Liver (tissue), 3 donors: ENCODE data around the gene PFN3.

Experiments
- RAD21 ChIP-seq, 2 donors: IDR thresholded peaks; 2 replicates each; pipeline ENCODE4 v1.6.1; 2016; ENCODE audit warnings: antibody characterized with exemption in 2 of 2, mild to moderate bottlenecking in 2 of 2
- TF ChIP-seq, protein P1 (sequence below): fragments of 150-350 bp; IDR thresholded peaks from 2 replicates; pipeline ENCODE4 v1.5.1; 2017; ENCODE audit warnings: improper control_type of control experiment, low read depth, low read length; ENCODE audit not compliant: missing input control
- TF ChIP-seq, protein P2 (sequence below): IDR thresholded peaks from 2 replicates; pipeline ENCODE4 v1.6.1; 2016; ENCODE audit warnings: antibody characterized with exemption
- donor health status: healthy.
- donor health status: healthy.

DNA sequence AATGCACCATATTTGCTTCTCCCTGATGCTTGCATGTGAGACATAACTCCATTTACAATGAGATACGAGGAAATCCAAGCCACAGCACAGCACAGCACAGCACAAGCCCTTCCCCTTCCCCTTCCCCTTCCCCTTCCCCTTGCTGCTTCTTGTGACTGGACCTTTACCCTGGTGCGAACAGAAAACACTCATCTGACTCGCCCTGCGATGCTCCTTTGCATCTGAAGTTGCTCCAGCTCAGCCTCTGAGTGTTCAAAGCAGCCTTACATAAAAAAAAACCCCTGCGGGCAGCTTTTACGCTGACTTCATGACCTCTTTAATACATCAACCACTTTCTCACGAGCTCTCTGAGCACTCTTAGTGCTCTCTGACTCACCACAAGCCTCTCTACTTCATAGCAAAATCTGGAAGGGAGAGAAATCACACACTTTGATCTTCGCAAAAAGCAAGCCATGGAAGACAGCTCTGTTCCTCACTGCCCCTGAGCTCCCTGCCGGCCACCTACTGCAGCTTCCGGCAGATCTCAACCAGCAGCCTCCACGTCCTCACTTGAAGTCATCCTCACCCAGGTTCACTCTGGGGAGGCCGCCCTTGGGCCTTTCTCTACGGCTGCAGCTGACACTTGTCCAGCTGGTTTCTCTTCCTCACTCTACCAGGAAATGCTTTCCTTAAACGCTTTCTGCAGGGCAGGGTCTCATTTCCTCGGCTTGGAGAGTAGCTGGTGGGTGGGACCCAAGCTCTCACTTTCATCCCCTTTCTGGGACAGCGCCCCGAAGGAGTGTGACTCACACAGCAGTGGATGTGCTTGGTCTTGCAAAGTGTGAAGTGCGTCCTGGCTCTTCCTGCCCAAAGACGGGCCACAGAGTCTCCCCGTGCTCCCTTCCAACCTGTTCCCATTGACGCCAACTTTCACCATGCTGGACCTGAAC is 11.0 kb downstream of the PFN3 start:
- TF ChIP-seq, protein P1, sequence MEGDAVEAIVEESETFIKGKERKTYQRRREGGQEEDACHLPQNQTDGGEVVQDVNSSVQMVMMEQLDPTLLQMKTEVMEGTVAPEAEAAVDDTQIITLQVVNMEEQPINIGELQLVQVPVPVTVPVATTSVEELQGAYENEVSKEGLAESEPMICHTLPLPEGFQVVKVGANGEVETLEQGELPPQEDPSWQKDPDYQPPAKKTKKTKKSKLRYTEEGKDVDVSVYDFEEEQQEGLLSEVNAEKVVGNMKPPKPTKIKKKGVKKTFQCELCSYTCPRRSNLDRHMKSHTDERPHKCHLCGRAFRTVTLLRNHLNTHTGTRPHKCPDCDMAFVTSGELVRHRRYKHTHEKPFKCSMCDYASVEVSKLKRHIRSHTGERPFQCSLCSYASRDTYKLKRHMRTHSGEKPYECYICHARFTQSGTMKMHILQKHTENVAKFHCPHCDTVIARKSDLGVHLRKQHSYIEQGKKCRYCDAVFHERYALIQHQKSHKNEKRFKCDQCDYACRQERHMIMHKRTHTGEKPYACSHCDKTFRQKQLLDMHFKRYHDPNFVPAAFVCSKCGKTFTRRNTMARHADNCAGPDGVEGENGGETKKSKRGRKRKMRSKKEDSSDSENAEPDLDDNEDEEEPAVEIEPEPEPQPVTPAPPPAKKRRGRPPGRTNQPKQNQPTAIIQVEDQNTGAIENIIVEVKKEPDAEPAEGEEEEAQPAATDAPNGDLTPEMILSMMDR, result no peak
- TF ChIP-seq, protein P2, sequence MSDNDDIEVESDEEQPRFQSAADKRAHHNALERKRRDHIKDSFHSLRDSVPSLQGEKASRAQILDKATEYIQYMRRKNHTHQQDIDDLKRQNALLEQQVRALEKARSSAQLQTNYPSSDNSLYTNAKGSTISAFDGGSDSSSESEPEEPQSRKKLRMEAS, result no peak
- TF ChIP-seq RAD21 (IDR thresholded peaks at IDR 0.05), result no peak
